WERI-Rb-1 (cell line): ENCODE data around the gene CTSS.
"Not testable (repeated sequence)": the region's sequence is repeated elsewhere in the genome, so short reads cannot be mapped to it uniquely, and the experiment has no call there.

Experiments used
- DNase-seq: peaks from one replicate; pipeline ENCODE4 v3.0.0-alpha.2; 2020
- H3K27ac ChIP-seq: fragments of 250-450 bp; sonication (Bioruptor Pico); 2 replicates; pipeline ENCODE4 v1.5.1; 2020; ENCODE audit warnings: mild to moderate bottlenecking, moderate library complexity
- H3K27me3 ChIP-seq: fragments of 250-450 bp; sonication (Bioruptor Pico); 2 replicates; pipeline ENCODE4 v1.5.1; 2021; ENCODE audit warnings: mild to moderate bottlenecking, low read depth, moderate library complexity; ENCODE audit not compliant: insufficient read depth, severe bottlenecking
- H3K36me3 ChIP-seq: fragments of 250-450 bp; sonication (Bioruptor Pico); 2 replicates; pipeline ENCODE4 v1.5.1; 2020; ENCODE audit warnings: mild to moderate bottlenecking, moderate library complexity
- H3K4me3 ChIP-seq: 2 replicates; pipeline ENCODE4 v1.5.1; 2011; ENCODE audit warnings: low read depth, mild to moderate bottlenecking, control low read depth, low read length
- H3K9me3 ChIP-seq: fragments of 250-450 bp; sonication (Bioruptor Pico); 2 replicates; pipeline ENCODE4 v1.5.1; 2021; ENCODE audit warnings: mild to moderate bottlenecking, moderate library complexity; ENCODE audit not compliant: severe bottlenecking
- TF ChIP-seq, protein P1 (sequence below): IDR thresholded peaks from 2 replicates; pipeline ENCODE4 v1.5.1; 2011; ENCODE audit warnings: low read depth, mild to moderate bottlenecking, control low read depth, inconsistent platforms, low read length

The CTSS gene

DNA sequence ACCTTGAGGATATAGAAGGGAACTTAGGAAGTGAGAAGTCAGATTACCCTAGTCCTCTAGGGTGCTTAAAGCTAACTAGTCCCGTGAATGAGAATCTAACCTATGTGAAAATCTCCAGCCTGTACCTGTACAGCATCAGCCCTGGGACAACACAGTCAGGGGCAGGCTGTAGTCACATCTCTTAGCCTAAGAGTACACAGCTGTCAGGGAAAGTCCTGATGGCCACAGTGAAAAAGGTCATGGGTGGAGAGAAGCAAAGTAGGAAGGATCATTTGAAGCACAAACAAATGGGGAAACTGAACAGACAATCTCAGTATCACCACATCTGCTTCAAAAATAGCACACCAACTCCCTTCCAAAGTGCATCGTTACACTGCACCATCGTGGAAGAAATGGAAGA, 30.8 kb upstream of the CTSS start:
- TF ChIP-seq, protein P1, sequence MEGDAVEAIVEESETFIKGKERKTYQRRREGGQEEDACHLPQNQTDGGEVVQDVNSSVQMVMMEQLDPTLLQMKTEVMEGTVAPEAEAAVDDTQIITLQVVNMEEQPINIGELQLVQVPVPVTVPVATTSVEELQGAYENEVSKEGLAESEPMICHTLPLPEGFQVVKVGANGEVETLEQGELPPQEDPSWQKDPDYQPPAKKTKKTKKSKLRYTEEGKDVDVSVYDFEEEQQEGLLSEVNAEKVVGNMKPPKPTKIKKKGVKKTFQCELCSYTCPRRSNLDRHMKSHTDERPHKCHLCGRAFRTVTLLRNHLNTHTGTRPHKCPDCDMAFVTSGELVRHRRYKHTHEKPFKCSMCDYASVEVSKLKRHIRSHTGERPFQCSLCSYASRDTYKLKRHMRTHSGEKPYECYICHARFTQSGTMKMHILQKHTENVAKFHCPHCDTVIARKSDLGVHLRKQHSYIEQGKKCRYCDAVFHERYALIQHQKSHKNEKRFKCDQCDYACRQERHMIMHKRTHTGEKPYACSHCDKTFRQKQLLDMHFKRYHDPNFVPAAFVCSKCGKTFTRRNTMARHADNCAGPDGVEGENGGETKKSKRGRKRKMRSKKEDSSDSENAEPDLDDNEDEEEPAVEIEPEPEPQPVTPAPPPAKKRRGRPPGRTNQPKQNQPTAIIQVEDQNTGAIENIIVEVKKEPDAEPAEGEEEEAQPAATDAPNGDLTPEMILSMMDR: no peak

GRCh38 chr1:150793778-150794177, 28.2 kb upstream of the CTSS start:
- not testable (repeated sequence) for H3K27ac ChIP-seq, H3K36me3 ChIP-seq, H3K4me3 ChIP-seq, H3K9me3 ChIP-seq, DNase-seq, H3K27me3 ChIP-seq

More for the DNA sequence above, 30.8 kb upstream of the CTSS start:
- Histone ChIP-seq H3K36me3 (no peaks in the 10 kb centered on the region), H3K4me3 (no peak overlapping the region), H3K27me3 (no peaks in the 10 kb centered on the region), H3K9me3 (no peaks in the 10 kb centered on the region), H3K27ac (no peak overlapping the region)
- no peak for DNase-seq

DNA sequence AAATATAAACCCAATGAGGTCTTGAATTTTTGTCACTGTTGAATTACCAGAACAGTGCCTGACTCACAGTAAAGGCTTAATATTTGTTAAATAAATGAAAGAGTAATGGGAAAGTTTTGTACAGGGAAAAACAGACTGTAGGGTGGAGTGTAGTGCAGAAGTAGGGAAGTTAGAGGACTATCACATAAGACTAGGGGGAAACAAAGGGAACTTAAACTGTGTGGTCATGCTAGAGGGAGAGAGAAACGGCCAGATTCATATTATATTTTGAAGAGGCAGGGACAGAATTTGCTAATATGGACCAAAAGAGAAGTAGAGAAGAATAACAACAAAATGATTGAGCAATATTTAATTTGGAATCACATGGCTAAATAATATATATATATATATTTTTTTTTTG, 27.6 kb upstream of the CTSS start:
- no peaks in the 10 kb centered on the region for H3K9me3 ChIP-seq
- DNase-seq: no peak
- no peaks in the 10 kb centered on the region for H3K27me3 ChIP-seq

GRCh38 chr1:150791585-150791984, 26.0 kb upstream of the CTSS start:
- Histone ChIP-seq H3K36me3 (no peaks in the 10 kb centered on the region), H3K4me3 (no peak overlapping the region), H3K9me3 (no peaks in the 10 kb centered on the region), H3K27me3 (no peaks in the 10 kb centered on the region), H3K27ac (no peak overlapping the region)
- TF ChIP-seq, protein P1: no peak
- no peak for DNase-seq

More for the DNA sequence above, 27.6 kb upstream of the CTSS start:
- TF ChIP-seq, protein P1: no peak
- Histone ChIP-seq H3K36me3 (no peaks in the 10 kb centered on the region), H3K4me3 (no peak overlapping the region), H3K27ac (no peak overlapping the region)

GRCh38 chr1:150789396-150789795, 23.8 kb upstream of the CTSS start:
- DNase-seq: no peak
- TF ChIP-seq, protein P1: no peak
- no peak overlapping the region for H3K27ac ChIP-seq
- H3K36me3 ChIP-seq: no peaks in the 10 kb centered on the region
- H3K27me3 ChIP-seq: no peaks in the 10 kb centered on the region
- no peaks in the 10 kb centered on the region for H3K9me3 ChIP-seq
- no peak overlapping the region for H3K4me3 ChIP-seq

- Histone ChIP-seq H3K27ac (no peak overlapping the region), H3K9me3 (no peaks in the 10 kb centered on the region), H3K36me3 (no peaks in the 10 kb centered on the region), H3K4me3 (no peak overlapping the region), H3K27me3 (no peaks in the 10 kb centered on the region)
- TF ChIP-seq, protein P1: no peak
- DNase-seq: no peak
Measured at GRCh38 chr1:150788946-150789345, 23.4 kb upstream of the CTSS start.
